ENCODE measurements around the gene CDH13. TPM values are rescaled to one million over a fixed set of nuclear protein-coding genes. Genes with fewer than 3 reads are reported as not detected.

CDH13 gene
- total RNA-seq, 2 donors from 2014 or later = 228 to 280 TPM

- Histone ChIP-seq H3K27ac (no peak overlapping the region), H3K9me3 (no peaks in the 10 kb centered on the region), H3K4me3 (no peak overlapping the region), H3K27me3 (replicated peaks; ENCODE audit: insufficient read depth) (no peaks in the 10 kb centered on the region), H3K4me1 (ENCODE audit: control insufficient read depth in 1 of 2, low read depth in 2 of 2) (peaks cover 0 to 1% of the 10 kb centered on the region in 2 donors), H3K36me3 (no peaks in the 10 kb centered on the region)
- ATAC-seq (ENCODE audit: insufficient number of reproducible peaks, low FRiP score, low read depth) (no peak), DNase-seq (ENCODE audit: low spot score) (no peak)
- no peak for TF ChIP-seq CTCF (IDR thresholded peaks at IDR 0.05)
These were observed 669.7 kb downstream of the CDH13 start for GRCh38 chr16:83296505-83296904.

- no peaks in the 10 kb centered on the region for H3K4me1 ChIP-seq (ENCODE audit: control insufficient read depth in 1 of 2, low read depth in 2 of 2)
- no peak overlapping the region for H3K4me3 ChIP-seq
- no peak for TF ChIP-seq CTCF (IDR thresholded peaks at IDR 0.05)
- no peaks in the 10 kb centered on the region for H3K27me3 ChIP-seq (replicated peaks; ENCODE audit: insufficient read depth)
- no peaks in the 10 kb centered on the region for H3K36me3 ChIP-seq
- ATAC-seq (ENCODE audit: insufficient number of reproducible peaks, low FRiP score, low read depth) = no peak
- no peak for DNase-seq (ENCODE audit: low spot score)
- no peak overlapping the region for H3K27ac ChIP-seq
- H3K9me3 ChIP-seq = no peaks in the 10 kb centered on the region
These were observed 671.8 kb downstream of the CDH13 start for GRCh38 chr16:83298541-83298940.

- H3K27ac ChIP-seq = no peak overlapping the region
- H3K9me3 ChIP-seq = no peaks in the 10 kb centered on the region
- no peaks in the 10 kb centered on the region for H3K36me3 ChIP-seq
- H3K4me1 ChIP-seq (ENCODE audit: control insufficient read depth in 1 of 2, low read depth in 2 of 2) = no peaks in the 10 kb centered on the region
- ATAC-seq (ENCODE audit: insufficient number of reproducible peaks, low FRiP score, low read depth) (no peak), DNase-seq (ENCODE audit: low spot score) (no peak)
- no peak for TF ChIP-seq CTCF (IDR thresholded peaks at IDR 0.05)
- H3K4me3 ChIP-seq = no peak overlapping the region
- no peaks in the 10 kb centered on the region for H3K27me3 ChIP-seq (replicated peaks; ENCODE audit: insufficient read depth)
These were observed 673.6 kb downstream of the CDH13 start for GRCh38 chr16:83300326-83300725.

GRCh38 chr16:83301971-83302370 is 675.2 kb downstream of the CDH13 start:
- DNase-seq (ENCODE audit: low spot score) (no peak), ATAC-seq (ENCODE audit: insufficient number of reproducible peaks, low FRiP score, low read depth) (no peak)
- H3K36me3 ChIP-seq = no peaks in the 10 kb centered on the region
- TF ChIP-seq CTCF (IDR thresholded peaks at IDR 0.05) = no peak
- H3K4me3 ChIP-seq = no peak overlapping the region
- H3K4me1 ChIP-seq (ENCODE audit: control insufficient read depth in 1 of 2, low read depth in 2 of 2) = peaks cover 0 to 2% of the 10 kb centered on the region in 2 donors
- H3K27me3 ChIP-seq (replicated peaks; ENCODE audit: insufficient read depth) = no peaks in the 10 kb centered on the region
- H3K9me3 ChIP-seq = no peaks in the 10 kb centered on the region
- H3K27ac ChIP-seq = no peak overlapping the region

GRCh38 chr16:83302853-83303252 is 676.1 kb downstream of the CDH13 start:
- ATAC-seq (ENCODE audit: insufficient number of reproducible peaks, low FRiP score, low read depth) (no peak), DNase-seq (ENCODE audit: low spot score) (no peak)
- Histone ChIP-seq H3K36me3 (no peaks in the 10 kb centered on the region), H3K4me3 (no peak overlapping the region), H3K27ac (no peak overlapping the region), H3K27me3 (replicated peaks; ENCODE audit: insufficient read depth) (no peaks in the 10 kb centered on the region), H3K4me1 (ENCODE audit: control insufficient read depth in 1 of 2, low read depth in 2 of 2) (peaks cover 8 to 11% of the 10 kb centered on the region in 2 donors), H3K9me3 (no peaks in the 10 kb centered on the region)
- no peak for TF ChIP-seq CTCF (IDR thresholded peaks at IDR 0.05)
